ENCODE data around the gene NRXN2. TPM values are rescaled to one million over a fixed set of nuclear protein-coding genes. Genes with fewer than 3 reads are reported as not detected.
A peak's percentile ranks its signal among the peaks of the same experiment; 100 is the strongest.

The NRXN2 gene
- total RNA-seq, 1 donor from 2014 or later: 0.72 TPM

GRCh38 chr11:64747961-64748665 is 25.1 kb upstream of the NRXN2 start:
- TF ChIP-seq CTCF (IDR thresholded peaks at IDR 0.05): no peak
- intact Hi-C loops (cut with DNase I): no loop called here
- ATAC-seq: no peak
- Histone ChIP-seq H3K4me1 (peaks cover 20% of the 10 kb centered on the region), H3K36me3 (no peaks in the 10 kb centered on the region), H3K4me3 (no peak overlapping the region), H3K9me3 (no peaks in the 10 kb centered on the region), H3K27ac (no peak overlapping the region), H3K27me3 (no peaks in the 10 kb centered on the region)
- DNase-seq: peak; percentile 51

GRCh38 chr11:64746486-64746885 is 23.5 kb upstream of the NRXN2 start:
- DNase-seq (no peak), ATAC-seq (no peak)
- Histone ChIP-seq H3K27ac (peak overlapping the region; percentile 90), H3K27me3 (no peaks in the 10 kb centered on the region), H3K4me3 (peak overlapping the region; percentile 53), H3K36me3 (no peaks in the 10 kb centered on the region), H3K4me1 (peaks cover 35% of the 10 kb centered on the region), H3K9me3 (no peaks in the 10 kb centered on the region)
- TF ChIP-seq CTCF (IDR thresholded peaks at IDR 0.05): no peak
- intact Hi-C loops (cut with DNase I): no loop called here

- H3K4me3 ChIP-seq: peak overlapping the region; percentile 53
- ATAC-seq (peak; percentile 61), DNase-seq (peak; percentile 88)
- no peaks in the 10 kb centered on the region for H3K27me3 ChIP-seq
- intact Hi-C loops (cut with DNase I): no loop called here
- TF ChIP-seq CTCF (IDR thresholded peaks at IDR 0.05): no peak
- no peaks in the 10 kb centered on the region for H3K36me3 ChIP-seq
- H3K9me3 ChIP-seq: no peaks in the 10 kb centered on the region
- H3K4me1 ChIP-seq: peaks cover 35% of the 10 kb centered on the region
- peak overlapping the region; percentile 90 for H3K27ac ChIP-seq
Observed at GRCh38 chr11:64745521-64746328, 22.7 kb upstream of the NRXN2 start.

- no peak for TF ChIP-seq CTCF (IDR thresholded peaks at IDR 0.05)
- intact Hi-C loops (cut with DNase I): no loop called here
- peak overlapping the region; percentile 90 for H3K27ac ChIP-seq
- peaks cover 35% of the 10 kb centered on the region for H3K4me1 ChIP-seq
- DNase-seq (peak; percentile 89), ATAC-seq (peak; percentile 33)
- no peaks in the 10 kb centered on the region for H3K9me3 ChIP-seq
- no peaks in the 10 kb centered on the region for H3K36me3 ChIP-seq
- H3K4me3 ChIP-seq: peak overlapping the region; percentile 53
- H3K27me3 ChIP-seq: no peaks in the 10 kb centered on the region
Observed at GRCh38 chr11:64745189-64745520, 22.2 kb upstream of the NRXN2 start.

GRCh38 chr11:64744544-64745188 is 21.7 kb upstream of the NRXN2 start:
- intact Hi-C loops (cut with DNase I): no loop called here
- no peaks in the 10 kb centered on the region for H3K9me3 ChIP-seq
- H3K27me3 ChIP-seq: no peaks in the 10 kb centered on the region
- TF ChIP-seq CTCF (IDR thresholded peaks at IDR 0.05): no peak
- H3K36me3 ChIP-seq: no peaks in the 10 kb centered on the region
- peaks cover 35% of the 10 kb centered on the region for H3K4me1 ChIP-seq
- H3K27ac ChIP-seq: peak overlapping the region; percentile 90
- no peak for ATAC-seq
- DNase-seq: no peak
- H3K4me3 ChIP-seq: peak overlapping the region; percentile 60
